ENCODE measurements around the gene REEP3.
"Not testable (repeated sequence)": the region's sequence is repeated elsewhere in the genome, so short reads cannot be mapped to it uniquely, and the experiment has no call there.

REEP3 gene

DNA sequence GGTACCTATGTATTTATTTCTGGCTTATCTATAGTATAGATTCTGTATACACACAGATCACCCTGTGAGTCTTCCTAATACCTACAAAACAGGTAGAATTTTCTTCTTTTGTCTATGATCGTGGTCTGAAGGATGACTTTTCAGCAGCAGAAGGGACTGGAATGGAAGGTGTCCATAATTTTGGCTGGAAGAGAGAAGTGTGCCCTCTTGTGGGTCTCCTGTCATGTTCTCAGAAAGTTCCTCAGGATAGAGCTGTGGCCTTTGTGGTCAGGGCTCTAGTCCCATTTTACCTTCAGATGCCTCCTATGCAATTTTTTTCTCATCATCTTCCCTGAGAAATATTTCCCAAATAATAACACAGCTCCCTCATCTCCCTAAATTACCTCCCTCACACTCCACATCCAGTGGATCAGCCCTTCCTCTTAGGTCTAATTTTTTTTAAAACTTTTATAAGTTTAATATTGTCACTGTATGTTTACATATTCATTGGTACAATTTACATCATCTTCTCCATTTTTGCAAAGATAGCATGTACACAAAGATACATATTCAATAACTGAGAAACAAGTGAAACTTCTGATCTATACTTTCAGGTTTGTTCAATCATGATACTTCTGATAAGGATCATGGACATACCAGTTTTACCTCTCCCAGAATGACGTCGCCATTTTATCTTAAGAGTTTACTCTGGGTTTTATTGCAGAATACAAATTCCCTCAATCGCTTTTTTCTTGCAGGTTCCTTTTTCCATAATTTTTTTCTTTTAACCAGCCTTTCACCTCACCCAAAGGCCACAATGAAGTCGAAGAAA, 112.7 kb downstream of the REEP3 start:
- peak; percentile 8 for DNase-seq

DNA sequence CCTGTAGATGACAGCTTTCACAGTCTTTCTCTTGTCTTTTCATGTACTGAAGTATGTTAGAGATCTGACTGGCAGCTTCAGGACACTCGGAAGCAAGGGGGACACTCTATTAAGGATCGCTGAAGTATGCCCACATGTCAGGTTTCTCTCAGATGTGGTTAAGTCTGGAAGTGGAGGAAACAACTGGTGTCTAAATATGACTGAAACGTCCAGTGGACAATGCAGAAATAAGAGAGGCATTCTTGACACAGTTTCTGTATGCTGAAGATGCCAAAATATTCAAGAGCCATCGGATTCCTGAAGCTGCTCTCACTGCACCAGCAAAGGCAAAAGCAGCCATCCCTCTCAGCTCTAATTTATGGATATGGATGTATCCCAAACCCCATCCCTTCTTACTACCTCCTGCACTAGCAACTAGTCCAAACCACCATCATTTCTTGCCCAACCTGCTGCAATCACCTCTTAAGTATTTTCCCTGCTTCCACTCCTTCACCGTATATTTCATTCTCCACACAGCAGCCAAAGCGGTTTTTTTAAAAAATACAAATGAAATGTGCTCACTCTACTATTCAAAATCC, 113.4 kb downstream of the REEP3 start:
- no peak for DNase-seq

DNA sequence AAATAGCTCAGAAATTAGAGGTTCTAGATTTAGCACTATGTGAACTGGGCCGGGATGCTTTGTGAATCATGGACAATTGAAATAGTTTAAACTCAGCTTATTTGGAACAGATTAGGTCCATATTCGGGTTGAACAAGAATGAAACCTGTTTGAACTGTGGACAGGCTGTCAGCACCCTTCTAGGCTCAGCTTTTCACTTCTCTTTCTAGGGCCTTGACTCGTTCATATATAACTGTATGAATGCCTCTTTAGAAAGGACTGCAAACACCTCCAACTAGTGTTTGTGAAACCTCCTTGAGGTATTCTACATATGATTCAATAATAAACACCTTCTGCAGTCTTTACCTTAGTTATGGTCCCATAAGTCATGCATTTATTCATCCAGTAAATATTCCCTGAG, 115.6 kb downstream of the REEP3 start:
- no peak for DNase-seq

DNA sequence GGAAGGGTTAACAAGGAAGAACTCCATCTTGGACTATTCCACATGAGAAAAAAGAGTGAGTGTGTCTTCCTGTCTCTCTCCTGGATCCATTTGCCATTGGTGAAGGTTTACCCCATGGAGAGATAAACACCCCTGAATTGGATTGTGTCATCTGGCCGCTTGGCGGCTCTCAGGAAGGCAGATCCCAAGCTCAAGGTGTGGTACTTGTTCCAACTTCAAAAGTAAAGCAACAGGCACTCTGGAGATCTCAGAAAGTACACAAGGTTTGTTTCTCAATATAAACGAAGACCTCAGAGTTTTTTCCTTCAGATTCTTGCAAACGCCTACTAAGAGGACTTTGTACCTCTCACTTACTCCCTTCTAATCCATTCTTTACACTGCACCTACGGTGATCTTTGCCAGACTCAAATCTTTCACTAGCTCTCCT, 116.7 kb downstream of the REEP3 start:
- no peak for DNase-seq

DNA sequence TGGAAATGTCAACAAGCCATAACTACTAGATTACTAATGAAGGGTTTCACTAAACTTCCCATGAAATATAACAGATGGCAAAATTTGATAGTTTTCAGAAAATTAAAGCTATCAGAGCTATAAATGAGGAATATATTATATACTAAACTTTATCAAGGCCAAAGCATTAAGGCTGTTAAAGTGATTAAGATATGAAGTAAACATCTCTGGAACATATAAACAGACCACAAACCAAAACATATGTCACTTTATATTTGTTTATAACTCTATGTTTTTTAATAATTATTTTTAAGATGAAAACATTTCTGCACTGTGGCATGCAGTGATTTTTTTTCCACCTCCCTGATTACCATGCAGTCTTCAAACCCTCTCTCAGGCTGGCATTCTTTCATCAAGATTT, 120.2 kb downstream of the REEP3 start:
- DNase-seq: no peak

DNA sequence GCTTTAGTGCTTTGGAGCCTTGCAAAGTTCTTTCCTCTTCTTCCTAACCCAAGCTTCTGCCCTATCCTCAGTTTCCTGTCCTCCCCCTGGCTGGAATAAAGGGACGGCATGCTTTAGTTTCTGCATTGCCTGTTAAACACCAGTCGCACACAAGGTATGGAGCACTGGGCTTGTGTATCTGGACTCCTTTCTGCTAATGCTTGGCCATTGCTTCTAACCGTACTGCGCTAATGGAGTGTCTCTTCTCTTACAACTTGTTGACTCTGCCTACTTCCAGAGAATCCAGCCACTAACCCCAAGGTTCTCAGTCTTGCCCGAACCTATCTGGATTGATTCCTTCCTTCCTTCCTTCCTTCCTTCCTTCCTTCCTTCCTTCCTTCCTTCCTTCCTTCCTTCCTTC, 120.6 kb downstream of the REEP3 start:
- no peak for DNase-seq

DNA sequence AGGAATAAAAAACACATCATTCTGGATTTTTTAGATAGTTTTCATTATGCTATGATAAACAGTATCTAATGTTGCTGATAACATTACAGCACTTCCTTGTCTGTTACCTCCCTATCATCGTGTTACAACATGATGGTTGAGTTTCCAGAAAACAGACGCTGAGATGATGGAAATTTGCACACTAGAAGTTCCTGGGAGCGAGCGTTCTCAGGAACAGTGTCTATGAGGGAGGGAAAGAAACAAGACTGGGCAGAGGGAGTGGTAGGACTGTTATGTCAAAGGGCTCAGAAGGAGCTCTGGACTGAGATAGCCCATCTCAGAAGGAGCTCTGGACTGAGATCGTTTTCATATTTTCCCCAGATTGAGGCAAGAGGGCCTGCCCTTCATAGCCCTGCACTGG, 121.6 kb downstream of the REEP3 start:
- DNase-seq: no peak

DNA sequence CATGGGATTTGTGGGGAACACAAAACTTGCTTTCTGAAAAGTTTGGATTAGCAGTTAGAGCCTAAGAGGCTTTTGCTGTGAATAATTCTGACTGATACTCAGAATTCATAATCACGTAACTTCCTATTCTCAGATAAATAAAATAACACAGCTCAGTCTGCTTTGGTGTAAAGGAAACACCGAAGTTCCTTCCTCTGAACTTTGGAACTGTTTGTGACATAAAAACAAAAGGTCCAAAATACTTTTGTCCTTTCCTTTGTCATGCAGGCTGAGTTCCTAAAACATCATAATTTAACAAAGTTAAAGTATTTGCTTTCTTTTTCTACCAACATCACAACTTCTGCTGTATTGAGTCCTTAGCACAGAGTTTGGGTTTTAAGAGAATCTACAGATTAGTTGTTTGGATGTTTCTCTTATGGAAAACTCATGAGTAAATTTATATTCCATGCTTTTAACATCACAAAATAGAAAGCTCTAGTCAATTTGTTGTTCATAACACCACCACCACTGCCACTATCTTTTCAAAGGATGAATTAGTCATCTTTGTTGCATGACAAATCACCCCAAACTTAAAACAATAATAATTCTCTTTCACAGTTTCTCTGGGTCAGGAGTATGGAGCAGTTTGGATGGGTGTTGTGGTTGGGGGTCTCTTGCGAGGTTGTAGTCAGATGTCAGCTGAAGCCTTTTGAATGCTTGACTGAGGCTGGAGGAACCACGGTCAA, 123.4 kb downstream of the REEP3 start:
- DNase-seq: no peak

DNA sequence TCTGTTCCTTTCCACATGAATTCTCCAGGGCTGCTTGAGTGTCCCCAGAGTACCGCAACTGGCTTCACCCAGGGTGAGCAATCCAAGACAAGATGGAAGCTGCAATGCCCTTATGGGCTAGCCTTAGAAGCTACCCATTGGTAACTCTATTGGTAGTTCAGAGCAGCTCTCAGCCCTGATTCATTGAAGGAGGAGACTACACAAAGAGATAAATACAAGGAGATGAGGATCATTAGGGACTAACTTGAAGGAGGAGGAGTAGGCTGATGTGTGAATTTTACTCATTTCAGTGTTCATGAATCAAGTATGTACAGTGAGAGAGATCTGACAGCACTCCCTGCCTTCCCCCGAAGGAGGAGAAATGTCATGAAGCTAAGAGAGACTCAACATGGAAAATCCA, 124.0 kb downstream of the REEP3 start:
- no peak for DNase-seq

DNA sequence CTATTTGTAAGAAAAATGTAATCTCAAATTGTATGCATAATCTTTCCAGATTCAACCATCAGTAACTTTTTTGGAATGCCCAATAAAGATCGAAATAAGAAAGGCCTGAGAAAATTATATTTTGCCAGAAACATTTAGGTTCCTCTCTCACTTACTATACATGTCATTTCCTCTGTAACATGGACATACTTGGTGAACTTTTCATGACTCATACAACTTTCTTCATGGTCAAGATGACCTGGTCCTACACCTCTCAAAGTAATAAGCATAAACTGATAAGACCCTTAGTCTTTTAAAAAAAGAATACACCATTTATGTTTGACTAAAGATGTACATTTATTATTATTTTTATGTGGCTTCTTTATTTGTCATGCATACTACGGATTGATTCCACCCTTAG, 125.3 kb downstream of the REEP3 start:
- no peak for DNase-seq

DNA sequence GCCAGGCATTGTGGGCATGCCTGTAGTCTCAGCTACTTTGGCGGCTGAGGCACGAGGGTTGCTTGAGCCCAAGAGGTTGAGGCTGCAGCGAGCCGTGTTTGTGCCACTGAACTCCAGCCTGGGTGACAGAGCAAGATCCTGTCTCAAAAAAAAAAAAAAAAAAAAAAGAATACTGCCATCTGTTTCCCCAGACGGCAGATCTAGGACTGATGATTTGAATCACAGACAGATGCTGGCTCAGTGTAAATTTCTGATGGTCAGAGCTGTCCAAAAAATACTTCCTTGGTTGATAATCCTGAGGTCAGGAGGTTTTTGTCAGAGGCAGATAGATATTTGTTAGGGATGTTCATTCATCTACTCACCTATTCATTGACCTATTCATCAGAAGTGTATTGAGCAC, 130.7 kb downstream of the REEP3 start:
- no peak for DNase-seq

DNA sequence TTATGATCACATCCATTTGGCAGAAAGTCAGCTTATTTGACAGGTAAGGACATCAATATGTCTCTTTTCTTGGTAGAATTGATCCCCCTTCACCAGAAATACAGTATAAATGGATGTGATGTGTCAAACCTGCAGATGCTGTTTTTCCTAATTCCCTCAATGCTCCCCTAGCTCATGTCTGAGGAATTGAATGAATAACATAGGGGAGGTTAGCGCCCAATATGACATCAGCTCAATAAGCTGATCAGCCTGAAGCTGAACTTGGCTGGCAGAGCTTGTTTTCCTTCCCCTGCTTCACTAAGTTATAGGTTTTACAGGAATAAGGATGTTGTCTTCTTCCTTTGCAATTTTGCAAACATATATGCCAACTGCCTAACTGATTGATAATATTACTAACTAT, 132.5 kb downstream of the REEP3 start:
- no peak for DNase-seq

DNA sequence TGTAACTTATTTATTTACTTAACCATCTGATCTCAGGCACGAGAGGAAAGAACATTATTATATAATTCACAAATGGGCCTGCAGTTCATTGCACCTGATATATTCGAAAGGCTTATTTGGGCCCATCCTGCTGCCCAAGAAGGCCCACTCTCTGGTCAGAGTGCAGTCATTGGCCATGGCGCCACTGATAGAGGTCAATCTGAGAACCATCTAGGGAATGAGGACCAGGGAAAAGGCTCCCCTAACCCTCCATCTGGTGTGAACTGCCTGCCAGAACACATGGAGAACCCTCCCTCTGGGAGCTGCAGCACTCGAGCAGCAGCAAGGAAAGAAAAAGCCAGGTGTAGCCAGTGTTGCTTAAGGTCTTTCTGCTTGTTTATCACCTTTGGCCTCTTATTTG, 136.6 kb downstream of the REEP3 start:
- DNase-seq: no peak

DNA sequence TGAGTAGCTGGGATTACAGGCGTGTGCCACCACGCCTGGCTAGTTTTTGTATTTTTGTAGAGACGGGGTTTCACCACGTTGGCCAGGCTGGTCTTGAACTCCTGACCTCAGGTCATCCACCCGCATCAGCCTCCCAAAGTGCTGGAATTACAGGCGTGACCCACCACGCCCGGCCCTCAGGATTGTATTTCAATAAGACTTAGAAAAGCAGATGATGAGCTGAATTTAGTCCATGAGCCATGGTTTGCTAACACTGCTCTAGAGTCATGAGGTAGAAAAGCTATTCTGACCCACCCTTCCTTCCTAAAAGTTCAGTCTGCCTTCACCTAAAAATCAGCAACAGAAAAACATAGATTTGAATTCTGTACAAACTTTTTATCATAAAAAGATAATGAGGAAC, 139.7 kb downstream of the REEP3 start:
- DNase-seq: not testable (repeated sequence)

DNA sequence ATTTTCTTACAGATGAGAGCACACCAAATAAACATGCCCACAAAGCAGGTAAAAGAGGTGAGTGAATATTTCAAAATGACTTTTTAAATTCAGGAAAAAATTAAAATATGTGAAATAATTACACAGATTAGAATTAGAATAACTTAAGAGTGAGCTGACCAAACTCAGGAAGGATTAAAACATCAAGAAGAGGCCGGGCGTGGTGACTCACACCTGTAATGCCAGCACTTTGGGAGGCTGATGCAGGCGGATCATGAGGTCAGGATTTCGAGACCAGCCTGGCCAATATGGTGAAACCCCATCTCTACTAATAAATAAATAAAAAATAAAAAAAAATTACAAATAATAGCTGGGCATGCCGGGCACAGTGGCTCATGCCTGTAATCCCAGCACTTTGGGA, 140.1 kb downstream of the REEP3 start:
- no peak for DNase-seq

DNA sequence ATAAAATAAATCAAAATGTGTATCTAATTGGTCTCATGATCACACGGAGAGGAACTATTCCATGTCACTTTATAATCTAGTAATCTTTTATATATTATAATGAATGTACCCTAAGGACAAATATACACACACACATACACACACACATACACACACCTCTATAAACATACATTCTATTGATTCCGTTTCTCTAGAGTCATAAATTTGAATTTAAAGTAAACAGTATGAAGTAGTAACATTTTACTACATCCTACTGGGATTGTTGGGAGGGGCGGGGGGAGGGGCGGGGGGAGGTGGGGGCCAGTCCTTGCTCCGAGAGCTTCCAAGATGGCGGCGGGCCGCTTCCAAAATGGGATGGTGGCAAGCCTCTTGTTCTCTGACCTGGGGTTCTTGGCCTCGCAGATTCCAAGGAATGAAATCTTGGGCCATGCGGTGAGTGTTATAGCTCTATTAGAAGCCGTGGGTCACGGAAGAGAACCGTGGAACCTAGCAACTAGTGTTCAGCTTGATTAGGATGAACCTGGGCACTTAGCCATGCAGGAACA, 143.2 kb downstream of the REEP3 start:
- DNase-seq: no peak

DNA sequence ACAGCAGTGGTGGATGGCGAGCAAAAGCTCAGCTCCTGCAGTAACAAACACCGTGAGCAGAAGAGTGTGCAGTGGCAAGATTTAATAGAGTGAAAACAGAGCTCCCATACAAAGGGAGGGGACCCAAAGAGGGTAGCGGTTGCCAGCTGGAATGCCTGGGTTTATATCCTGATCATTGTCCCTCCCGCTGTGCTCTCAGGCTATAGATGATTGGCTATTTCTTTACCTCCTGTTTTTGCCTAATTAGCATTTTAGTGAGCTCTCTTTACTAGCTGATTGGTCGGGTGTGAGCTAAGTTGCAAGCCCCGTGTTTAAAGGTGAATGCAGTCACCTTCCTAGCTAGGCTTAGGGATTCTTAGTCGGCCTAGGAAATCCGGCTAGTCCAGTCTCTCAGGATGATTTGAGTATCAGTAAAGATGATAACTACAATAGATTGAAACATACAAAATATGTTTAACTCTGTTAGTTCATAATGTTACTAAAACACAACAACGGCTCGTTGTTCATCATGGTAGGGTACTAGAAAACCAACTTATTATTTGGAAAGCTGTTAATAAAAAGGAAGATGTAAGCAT, 143.9 kb downstream of the REEP3 start:
- not testable (repeated sequence) for DNase-seq

DNA sequence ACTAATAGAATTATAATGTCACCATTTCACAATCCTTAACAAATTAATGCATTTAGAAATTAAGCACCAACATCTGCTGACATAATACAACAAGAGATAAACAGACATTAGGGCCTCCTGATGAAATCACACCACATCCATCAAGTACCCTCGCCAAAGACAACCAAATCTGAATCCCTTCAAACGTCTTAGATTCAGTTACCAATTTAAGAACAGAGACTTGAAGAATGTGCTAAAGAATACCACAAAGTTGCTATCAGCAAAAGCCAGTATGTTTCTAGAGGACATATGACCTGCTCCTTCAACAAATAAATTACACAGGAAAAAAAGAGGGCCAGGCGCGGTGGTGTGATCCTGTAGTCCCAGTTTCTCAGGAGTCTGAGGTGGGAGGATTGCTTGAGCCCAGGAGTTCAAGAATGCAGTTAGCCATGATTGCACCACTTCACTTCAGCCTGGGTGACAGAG, 144.5 kb downstream of the REEP3 start:
- no peak for DNase-seq

DNA sequence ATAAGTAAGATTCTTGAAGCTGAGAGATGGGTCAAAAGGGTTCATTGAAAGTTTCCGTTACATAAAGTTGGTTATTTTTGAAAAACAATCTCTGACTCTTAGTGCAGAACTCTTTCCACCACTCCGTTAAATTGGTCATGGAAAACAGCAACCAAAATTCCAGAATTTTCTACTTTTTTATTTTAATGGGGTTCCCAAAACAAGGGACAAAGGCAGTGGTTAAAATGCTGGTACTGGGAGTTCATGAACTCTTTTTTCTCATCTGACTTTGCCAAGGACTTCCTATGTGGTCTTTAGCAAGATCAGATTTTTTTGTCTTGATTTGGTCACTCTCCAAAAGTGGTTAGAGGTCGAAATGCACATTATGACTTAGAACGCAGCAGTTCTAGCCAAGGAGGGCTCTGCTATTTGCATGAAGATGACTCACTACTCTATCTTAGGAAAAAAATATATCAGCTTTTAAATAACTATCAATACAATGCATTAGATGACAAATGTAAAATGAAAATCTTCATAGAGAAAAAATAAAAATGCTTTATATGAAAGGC, 145.7 kb downstream of the REEP3 start:
- no peak for DNase-seq

DNA sequence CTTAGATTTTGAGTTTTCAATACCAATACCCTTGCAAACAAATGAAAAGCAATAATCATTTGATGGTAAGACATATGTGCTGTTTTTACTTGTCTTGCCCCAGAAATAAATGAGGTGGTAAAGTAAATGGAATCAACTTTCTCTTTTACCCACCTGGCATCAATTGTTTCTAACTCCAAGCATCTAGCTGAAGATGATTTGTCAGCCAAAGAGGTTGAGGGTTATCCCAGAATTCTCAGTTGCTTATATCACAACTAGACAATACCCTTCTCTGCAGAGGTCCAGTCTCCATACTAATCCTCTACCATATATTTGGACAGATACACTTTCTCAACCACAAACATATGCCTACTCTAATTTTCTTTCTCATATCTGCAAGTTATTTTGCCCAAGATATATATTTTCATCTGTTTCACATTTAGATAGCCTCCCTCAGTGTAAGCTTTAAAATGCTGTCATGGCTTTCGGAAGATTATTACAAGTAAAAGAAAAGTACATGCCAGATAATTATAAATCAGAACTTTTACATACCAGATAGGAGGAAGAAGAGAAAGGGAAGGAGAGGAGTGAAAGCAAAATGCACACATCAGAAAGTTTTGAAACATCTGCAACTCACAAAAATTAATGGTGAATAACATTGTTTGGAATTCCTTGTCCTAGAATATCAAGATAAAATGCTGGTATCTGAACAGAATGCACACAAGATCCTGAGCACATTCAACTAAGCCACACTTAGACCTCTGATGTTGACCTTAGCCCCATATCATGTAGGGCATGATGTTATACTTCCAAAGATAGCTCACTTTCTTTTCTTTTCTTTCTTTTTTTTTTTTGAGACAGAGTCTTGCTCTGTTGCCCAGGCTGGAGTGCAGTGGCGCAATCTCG, 146.6 kb downstream of the REEP3 start:
- no peak for DNase-seq

DNA sequence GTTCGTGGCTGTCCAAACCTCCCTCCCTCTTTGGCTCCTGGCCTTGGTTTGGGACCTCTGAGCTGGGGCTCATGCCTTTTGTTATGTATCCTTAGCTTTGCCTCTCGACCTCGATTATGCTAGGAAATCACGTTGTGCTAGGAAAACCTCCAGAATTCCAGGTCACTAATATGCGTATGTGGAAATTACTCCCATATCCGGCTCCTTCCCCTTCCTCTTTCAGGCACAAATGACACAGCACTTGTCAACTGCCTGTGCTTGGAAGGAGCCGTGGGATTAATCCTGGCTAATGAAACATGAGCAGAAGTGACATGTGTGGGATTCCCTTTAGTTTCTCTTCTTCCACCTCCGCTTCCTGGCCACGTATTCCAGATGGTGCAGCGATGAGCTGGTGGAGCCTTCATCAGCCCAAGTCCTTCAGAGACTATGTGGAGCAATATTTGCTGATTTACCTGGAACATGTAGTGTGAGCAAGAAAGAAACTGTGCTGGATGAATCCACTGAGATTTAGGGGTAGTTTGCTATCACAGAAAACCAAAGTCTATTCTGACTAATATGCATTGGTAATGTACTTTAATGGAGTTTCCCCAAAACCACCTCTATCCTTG, 149.2 kb downstream of the REEP3 start:
- DNase-seq: no peak

All from kidney glomerular epithelial cell (primary cell).